ENCODE measurements around the gene TSNAX.
"Not testable (repeated sequence)": the region's sequence is repeated elsewhere in the genome, so short reads cannot be mapped to it uniquely, and the experiment has no call there.

The TSNAX gene

GRCh38 chr1:231564373-231564772, 35.9 kb downstream of the TSNAX start:
- DNase-seq = no peak

GRCh38 chr1:231566496-231566895, 38.0 kb downstream of the TSNAX start:
- no peak for DNase-seq

- not testable (repeated sequence) for DNase-seq
Measured at GRCh38 chr1:231570262-231570661, 41.8 kb downstream of the TSNAX start.

- no peak for DNase-seq
Measured at GRCh38 chr1:231571904-231572303, 43.4 kb downstream of the TSNAX start.

GRCh38 chr1:231575472-231575871, 47.0 kb downstream of the TSNAX start:
- no peak for DNase-seq

- DNase-seq = no peak
Measured at GRCh38 chr1:231576804-231577718, 48.6 kb downstream of the TSNAX start.

- DNase-seq = no peak
Measured at GRCh38 chr1:231580874-231581273, 52.4 kb downstream of the TSNAX start.

GRCh38 chr1:231581859-231582258, 53.4 kb downstream of the TSNAX start:
- DNase-seq = no peak

- no peak for DNase-seq
Measured at GRCh38 chr1:231583376-231583775, 54.9 kb downstream of the TSNAX start.

- DNase-seq = no peak
Measured at GRCh38 chr1:231584117-231584516, 55.6 kb downstream of the TSNAX start.

GRCh38 chr1:231584921-231585320, 56.5 kb downstream of the TSNAX start:
- DNase-seq = no peak

- DNase-seq = peak; percentile 32
Measured at GRCh38 chr1:231590453-231591198, 62.2 kb downstream of the TSNAX start.

- DNase-seq = no peak
Measured at GRCh38 chr1:231591466-231591865, 63.0 kb downstream of the TSNAX start.

GRCh38 chr1:231592809-231593208, 64.3 kb downstream of the TSNAX start:
- DNase-seq = no peak

- DNase-seq = not testable (repeated sequence)
Measured at GRCh38 chr1:231593264-231593663, 64.8 kb downstream of the TSNAX start.

- no peak for DNase-seq
Measured at GRCh38 chr1:231594123-231594522, 65.7 kb downstream of the TSNAX start.

GRCh38 chr1:231594749-231595148, 66.3 kb downstream of the TSNAX start:
- DNase-seq = no peak

GRCh38 chr1:231596337-231596791, 67.9 kb downstream of the TSNAX start:
- DNase-seq = no peak

- no peak for DNase-seq
Measured at GRCh38 chr1:231597971-231598370, 69.5 kb downstream of the TSNAX start.

GRCh38 chr1:231600458-231600976, 72.0 kb downstream of the TSNAX start:
- no peak for DNase-seq

- no peak for DNase-seq
Measured at GRCh38 chr1:231601824-231602672, 73.6 kb downstream of the TSNAX start.

GRCh38 chr1:231602673-231602984, 74.2 kb downstream of the TSNAX start:
- DNase-seq = no peak

Measured in stimulated activated CD4-positive, alpha-beta T cell treated with anti-CD3 and anti-CD28 coated beads, Interleukin-12 subunit alpha, Interleukin-12 subunit beta, amount 100 ng/mL, for 4 hours (primary cell).